RWPE2 (cell line): Measurements from ENCODE around the gene CDK14.
A peak's percentile ranks its signal among the peaks of the same experiment; 100 is the strongest.

Experiments used
- ATAC-seq: fragments of 200-7000 bp; cut with Tn5 transposase; 3 replicates; pipeline ENCODE4 v1.9.1; 2021; ENCODE audit warnings: low read depth
- DNase-seq: peaks from one replicate; pipeline ENCODE4 v3.0.0-alpha.2; 2020; ENCODE audit warnings: low spot score
- H3K27ac ChIP-seq: fragments of 450-650 bp; 2 replicates; pipeline ENCODE4 v1.5.1; 2017; ENCODE audit warnings: mild to moderate bottlenecking; ENCODE audit not compliant: poor library complexity, severe bottlenecking
- H3K27me3 ChIP-seq: fragments of 250-450 bp; sonication (Bioruptor Pico); 2 replicates; pipeline ENCODE4 v1.5.1; 2021; ENCODE audit warnings: mild to moderate bottlenecking, moderate library complexity; ENCODE audit not compliant: insufficient read depth, poor library complexity, severe bottlenecking
- H3K36me3 ChIP-seq: fragments of 250-450 bp; sonication (Bioruptor Pico); 2 replicates; pipeline ENCODE4 v1.5.1; 2020; ENCODE audit warnings: low read depth, mild to moderate bottlenecking, moderate library complexity
- H3K4me1 ChIP-seq: fragments of 250-450 bp; sonication (Bioruptor Pico); 2 replicates; pipeline ENCODE4 v1.5.1; 2021; ENCODE audit warnings: mild to moderate bottlenecking, moderate library complexity; ENCODE audit not compliant: insufficient read depth, poor library complexity, severe bottlenecking
- H3K4me3 ChIP-seq: fragments of 250-450 bp; sonication (Bioruptor Pico); 2 replicates; pipeline ENCODE4 v1.5.1; 2021; ENCODE audit warnings: mild to moderate bottlenecking, moderate library complexity; ENCODE audit not compliant: severe bottlenecking
- H3K9me3 ChIP-seq: fragments of 250-450 bp; sonication (Bioruptor Pico); 2 replicates; pipeline ENCODE4 v1.5.1; 2021; ENCODE audit warnings: mild to moderate bottlenecking, moderate library complexity; ENCODE audit not compliant: severe bottlenecking
- CTCF ChIP-seq: fragments of 450-650 bp; IDR thresholded peaks from one replicate; pipeline ENCODE4 v1.5.1; 2017; ENCODE audit warnings: mild to moderate bottlenecking, moderate library complexity; ENCODE audit not compliant: poor library complexity, severe bottlenecking

The CDK14 gene

GRCh38 chr7:90903841-90904240 is 307.7 kb downstream of the CDK14 start:
- DNase-seq, result no peak
- ATAC-seq, result no peak
- Histone ChIP-seq H3K9me3 (no peaks in the 10 kb centered on the region), H3K4me1 (no peaks in the 10 kb centered on the region), H3K27me3 (no peaks in the 10 kb centered on the region), H3K4me3 (no peak overlapping the region), H3K36me3 (no peaks in the 10 kb centered on the region), H3K27ac (no peak overlapping the region)
- TF ChIP-seq CTCF, result no peak

- DNase-seq, result no peak
- no peak for TF ChIP-seq CTCF
- peak; percentile 54; the same call in 2 of the 3 replicates for ATAC-seq
- Histone ChIP-seq H3K4me1 (peaks cover 8% of the 10 kb centered on the region), H3K27me3 (no peaks in the 10 kb centered on the region), H3K27ac (peak overlapping the region; percentile 28), H3K36me3 (no peaks in the 10 kb centered on the region), H3K9me3 (no peaks in the 10 kb centered on the region), H3K4me3 (no peak overlapping the region)
Measured at GRCh38 chr7:90910136-90910535, 314.0 kb downstream of the CDK14 start.

- DNase-seq (no peak), ATAC-seq (no peak)
- no peak overlapping the region for H3K4me3 ChIP-seq
- no peaks in the 10 kb centered on the region for H3K9me3 ChIP-seq
- no peaks in the 10 kb centered on the region for H3K27me3 ChIP-seq
- H3K4me1 ChIP-seq, result no peaks in the 10 kb centered on the region
- no peak for TF ChIP-seq CTCF
- no peak overlapping the region for H3K27ac ChIP-seq
- peaks cover 11% of the 10 kb centered on the region; the same call in 1 of the 2 replicates for H3K36me3 ChIP-seq
Measured at GRCh38 chr7:90916319-90916718, 320.2 kb downstream of the CDK14 start.

GRCh38 chr7:90917539-90917938 is 321.4 kb downstream of the CDK14 start:
- Histone ChIP-seq H3K4me3 (no peak overlapping the region), H3K4me1 (no peaks in the 10 kb centered on the region), H3K9me3 (no peaks in the 10 kb centered on the region), H3K27me3 (no peaks in the 10 kb centered on the region), H3K27ac (no peak overlapping the region), H3K36me3 (peaks cover 11% of the 10 kb centered on the region; the same call in 1 of the 2 replicates)
- ATAC-seq (no peak), DNase-seq (no peak)
- no peak for TF ChIP-seq CTCF

GRCh38 chr7:90918303-90918702 is 322.2 kb downstream of the CDK14 start:
- Histone ChIP-seq H3K4me1 (no peaks in the 10 kb centered on the region), H3K36me3 (peaks cover 11% of the 10 kb centered on the region; the same call in 1 of the 2 replicates)

More at GRCh38 chr7:90918303-90918702, 322.2 kb downstream of the CDK14 start:
- Histone ChIP-seq H3K4me3 (no peak overlapping the region), H3K9me3 (no peaks in the 10 kb centered on the region), H3K27ac (no peak overlapping the region), H3K27me3 (no peaks in the 10 kb centered on the region)
- DNase-seq (no peak), ATAC-seq (no peak)
- no peak for TF ChIP-seq CTCF
